ENCODE data around the gene TSPAN4.

The TSPAN4 gene

GRCh38 chr11:837189-837989, 5.3 kb upstream of the TSPAN4 start (continued):
- TF ChIP-seq ZSCAN18 (tag by site-specific recombination; IDR thresholded peaks at IDR 0.05) (no peak), ZNF280C (tag by site-specific recombination; IDR thresholded peaks at IDR 0.05) (no peak), ZNF571 (tag by site-specific recombination; IDR thresholded peaks at IDR 0.05) (no peak), ZNF280D (tag by site-specific recombination; IDR thresholded peaks at IDR 0.05) (no peak), KLF10 (tag by site-specific recombination; IDR thresholded peaks at IDR 0.05) (peak; percentile 67; the same call in 1 of the 2 replicates), ZNF777 (tag by site-specific recombination; IDR thresholded peaks at IDR 0.05; ENCODE audit: borderline replicate concordance) (no peak), ZNF157 (tag by site-specific recombination; IDR thresholded peaks at IDR 0.05) (no peak), ZFHX2 (tag by site-specific recombination; conservative IDR thresholded peaks at IDR 0.05) (peak; percentile 80), ZNF658 (tag by site-specific recombination; IDR thresholded peaks at IDR 0.05) (no peak), ZNF140 (tag by site-specific recombination; IDR thresholded peaks at IDR 0.05) (no peak), ZNF596 (tag by site-specific recombination; IDR thresholded peaks at IDR 0.05) (no peak), PRDM2 (tag by site-specific recombination; IDR thresholded peaks at IDR 0.05; ENCODE audit: borderline replicate concordance) (no peak), EGR2 (tag by site-specific recombination; IDR thresholded peaks at IDR 0.05; ENCODE audit: low read depth) (peak; percentile 81), ZNF560 (tag by site-specific recombination; IDR thresholded peaks at IDR 0.05; ENCODE audit: borderline replicate concordance) (no peak), ZNF664 (tag by site-specific recombination; IDR thresholded peaks at IDR 0.05) (no peak), KLF17 (tag by site-specific recombination; IDR thresholded peaks at IDR 0.05) (no peak), GLIS2 (tag by site-specific recombination; IDR thresholded peaks at IDR 0.05) (peak; percentile 82), RBAK (tag by site-specific recombination; IDR thresholded peaks at IDR 0.05) (no peak), ZNF513 (tag by site-specific recombination; IDR thresholded peaks at IDR 0.05) (no peak), ZNF488 (tag by site-specific recombination; IDR thresholded peaks at IDR 0.05) (no peak), ZNF274 (IDR thresholded peaks at IDR 0.05; ENCODE audit: low read length) (no peak), ZNF274 (tag by site-specific recombination; IDR thresholded peaks at IDR 0.05; ENCODE audit: borderline replicate concordance) (no peak), MZF1 (tag by site-specific recombination; IDR thresholded peaks at IDR 0.05; ENCODE audit: borderline replicate concordance) (no peak)

Measured in HEK293 (cell line).